IPS-NIHi7 (cell line): ENCODE measurements around the gene HMCN2.
"Not testable (repeated sequence)": the region's sequence is repeated elsewhere in the genome, so short reads cannot be mapped to it uniquely, and the experiment has no call there.

ENCODE experiments used
- DNase-seq: peaks from one replicate; pipeline ENCODE4 v3.0.0; 2012; ENCODE audit warnings: mixed read lengths; ENCODE audit errors: extremely low spot score

The HMCN2 gene

GRCh38 chr9:130264414-130265350 is 878 bp upstream of the HMCN2 start:
- no peak for DNase-seq

- DNase-seq, result peak; percentile 57
Observed at GRCh38 chr9:130266236-130267098, 907 bp downstream of the HMCN2 start.

- DNase-seq, result no peak
Observed at GRCh38 chr9:130267930-130268329, 2.4 kb downstream of the HMCN2 start.

- peak; percentile 71 for DNase-seq
Observed at GRCh38 chr9:130268521-130269211, 3.1 kb downstream of the HMCN2 start.

- DNase-seq, result no peak
Observed at GRCh38 chr9:130271473-130271872, 5.9 kb downstream of the HMCN2 start.

GRCh38 chr9:130275156-130275555 is 9.6 kb downstream of the HMCN2 start:
- no peak for DNase-seq

- DNase-seq, result no peak
Observed at GRCh38 chr9:130276121-130276520, 10.6 kb downstream of the HMCN2 start.

GRCh38 chr9:130276955-130277354 is 11.4 kb downstream of the HMCN2 start:
- DNase-seq, result no peak

- not testable (repeated sequence) for DNase-seq
Observed at GRCh38 chr9:130277525-130277924, 12.0 kb downstream of the HMCN2 start.

- DNase-seq, result no peak
Observed at GRCh38 chr9:130283539-130284248, 18.1 kb downstream of the HMCN2 start.

- DNase-seq, result no peak
Observed at GRCh38 chr9:130284249-130284625, 18.7 kb downstream of the HMCN2 start.

- DNase-seq, result no peak
Observed at GRCh38 chr9:130284690-130285089, 19.1 kb downstream of the HMCN2 start.

- DNase-seq, result no peak
Observed at GRCh38 chr9:130285271-130285670, 19.7 kb downstream of the HMCN2 start.

- DNase-seq, result no peak
Observed at GRCh38 chr9:130286072-130286770, 20.7 kb downstream of the HMCN2 start.

- DNase-seq, result no peak
Observed at GRCh38 chr9:130286781-130287428, 21.3 kb downstream of the HMCN2 start.

GRCh38 chr9:130287736-130288135 is 22.2 kb downstream of the HMCN2 start:
- DNase-seq, result no peak

- no peak for DNase-seq
Observed at GRCh38 chr9:130288393-130288792, 22.8 kb downstream of the HMCN2 start.

- DNase-seq, result no peak
Observed at GRCh38 chr9:130288926-130289690, 23.5 kb downstream of the HMCN2 start.

- DNase-seq, result no peak
Observed at GRCh38 chr9:130289711-130290241, 24.2 kb downstream of the HMCN2 start.
